ENCODE data around the gene JMJD7.

The JMJD7 gene

DNA sequence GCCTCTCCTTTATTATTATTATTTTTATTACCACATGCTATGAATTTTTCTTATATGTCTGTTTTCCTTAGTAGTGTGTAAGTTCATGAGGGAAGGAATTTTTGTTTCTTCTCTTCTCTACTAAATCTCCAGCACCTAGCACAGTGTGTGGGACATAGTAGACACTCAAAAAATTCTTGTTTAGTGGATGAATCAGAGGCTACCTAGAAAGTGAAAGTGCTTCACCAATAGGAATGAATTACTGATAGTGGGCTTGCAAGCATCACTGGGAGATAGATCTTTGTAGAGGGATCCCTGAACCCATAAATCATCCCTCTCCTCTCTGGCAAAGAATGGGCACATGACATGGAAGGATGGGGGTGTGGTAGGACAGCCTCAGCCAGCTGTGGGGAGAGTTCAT is 57.4 kb downstream of the JMJD7 start:
- no peak for DNase-seq

GRCh38 chr15:41885841-41886240 is 57.9 kb downstream of the JMJD7 start:
- no peak for DNase-seq

DNA sequence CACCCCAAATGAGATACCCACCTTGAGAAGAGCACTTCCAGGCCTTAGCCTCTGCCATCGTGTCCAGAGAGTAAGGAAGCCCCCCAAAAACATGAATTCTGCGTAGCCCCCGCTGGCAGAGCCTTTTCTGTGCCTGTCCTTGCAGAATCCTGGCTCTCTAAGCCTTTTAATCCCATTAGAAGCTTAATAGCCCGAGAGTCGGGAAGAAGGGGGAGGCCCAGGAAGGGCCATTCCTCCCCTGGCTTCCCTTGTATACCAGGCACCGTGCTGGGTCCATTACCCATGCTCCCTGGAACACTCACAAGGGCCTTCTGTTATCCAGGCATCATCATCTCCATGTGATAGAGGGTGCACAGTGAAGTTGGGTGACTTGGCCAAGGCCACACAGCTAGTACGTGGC is 58.8 kb downstream of the JMJD7 start:
- DNase-seq, result no peak

DNA sequence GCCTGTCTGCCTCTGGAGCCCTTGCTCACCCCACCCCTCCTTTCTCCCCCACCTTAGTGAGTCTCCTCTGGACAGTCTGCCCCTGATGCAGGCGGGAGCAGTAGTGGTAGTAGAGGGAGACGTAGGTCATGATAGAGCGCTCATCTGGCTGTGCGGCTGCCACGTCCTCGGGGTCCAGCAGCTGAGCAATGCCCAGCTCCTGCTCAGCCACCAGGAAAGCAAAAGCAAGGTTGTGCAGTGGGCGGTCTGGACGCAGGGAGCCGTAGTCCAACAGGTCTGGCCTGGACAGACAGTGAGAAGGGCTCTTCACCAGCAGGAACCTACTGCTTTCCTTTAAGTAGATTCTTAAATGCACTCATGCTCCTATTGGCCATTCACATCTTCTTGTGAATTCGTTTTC is 59.3 kb downstream of the JMJD7 start:
- DNase-seq, result no peak
